WTC11 (cell line): ENCODE results near the gene MEGF11. TPM values are rescaled to one million over a fixed set of nuclear protein-coding genes. Genes with fewer than 3 reads are reported as not detected.

Experiments used
- ATAC-seq: fragments of 200-7000 bp; cut with Tn5 transposase; 2 replicates; pipeline ENCODE4 v1.10.0; 2021; ENCODE audit warnings: mild to moderate bottlenecking, moderate library complexity
- CTCF ChIA-PET: fragments of 300-600 bp; sonication (Branson Sonifier 250); formaldehyde crosslinking; loops from one replicate; lab custom pipeline; 2021; ENCODE audit warnings: antibody characterized with exemption; lab: Charles Lee
- POLR2A ChIA-PET: fragments of 350-600 bp; sonication (Branson Sonifier 250); formaldehyde crosslinking; loops from one replicate; lab custom pipeline; 2021; ENCODE audit warnings: antibody characterized with exemption; lab: Charles Lee
- DNase-seq: peaks from one replicate; pipeline ENCODE4 v3.0.0; 2021; ENCODE audit warnings: low spot score
- H3K27ac Mint-ChIP-seq: 2 replicates; pipeline ENCODE4 v1.8.0; 2021; ENCODE audit warnings: mixed read lengths
- H3K27me3 Mint-ChIP-seq: 2 replicates; pipeline ENCODE4 v1.8.0; 2021; ENCODE audit warnings: low read depth, mild to moderate bottlenecking, moderate library complexity, mixed read lengths
- H3K36me3 Mint-ChIP-seq: 2 replicates; pipeline ENCODE4 v1.8.0; 2021; ENCODE audit warnings: mixed read lengths
- H3K4me1 Mint-ChIP-seq: 2 replicates; pipeline ENCODE4 v1.8.0; 2022; ENCODE audit warnings: mixed read lengths
- H3K4me3 Mint-ChIP-seq: 2 replicates; pipeline ENCODE4 v1.8.0; 2021; ENCODE audit warnings: mild to moderate bottlenecking, moderate library complexity, mixed read lengths
- H3K9me3 Mint-ChIP-seq: 2 replicates; pipeline ENCODE4 v1.8.0; 2021; ENCODE audit warnings: mixed read lengths
- ERG ChIP-seq: fragments of 250-450 bp; sonication (Bioruptor Pico); IDR thresholded peaks from 2 replicates; pipeline ENCODE4 v1.8.0; 2021; ENCODE audit warnings: mild to moderate bottlenecking
- ETV6 ChIP-seq: sonication (generic); formaldehyde crosslinking; IDR thresholded peaks from 2 replicates; pipeline ENCODE4 v1.8.1; 2022; ENCODE audit warnings: mild to moderate bottlenecking, missing genetic modification reagents
- GABPB1 ChIP-seq: sonication (generic); formaldehyde crosslinking; IDR thresholded peaks from 2 replicates; pipeline ENCODE4 v1.8.1; 2023; ENCODE audit warnings: mild to moderate bottlenecking, missing genetic modification reagents
- HMGA2 ChIP-seq: fragments of 250-450 bp; sonication (Bioruptor Pico); IDR thresholded peaks from 2 replicates; pipeline ENCODE4 v1.4.0; 2021; ENCODE audit warnings: mild to moderate bottlenecking, moderate library complexity
- JAZF1 ChIP-seq: fragments of 250-450 bp; sonication (Bioruptor Pico); IDR thresholded peaks from 2 replicates; pipeline ENCODE4 v1.9.0; 2021; ENCODE audit warnings: moderate library complexity, mild to moderate bottlenecking, inconsistent platforms
- PREB ChIP-seq: sonication (generic); formaldehyde crosslinking; IDR thresholded peaks from 2 replicates; pipeline ENCODE4 v1.8.1; 2022; ENCODE audit warnings: mild to moderate bottlenecking, missing genetic modification reagents, moderate library complexity, borderline replicate concordance
- PRRX2 ChIP-seq: fragments of 250-450 bp; sonication (Bioruptor Pico); IDR thresholded peaks from 2 replicates; pipeline ENCODE4 v1.8.0; 2021; ENCODE audit warnings: mild to moderate bottlenecking
- SP1 ChIP-seq: sonication (generic); formaldehyde crosslinking; conservative IDR thresholded peaks from 2 replicates; pipeline ENCODE4 v1.8.1; 2022; ENCODE audit warnings: missing genetic modification reagents
- TEAD1 ChIP-seq: sonication (generic); formaldehyde crosslinking; IDR thresholded peaks from 2 replicates; pipeline ENCODE4 v1.8.0; 2022; ENCODE audit warnings: mild to moderate bottlenecking, missing genetic modification reagents
- TP53 ChIP-seq: sonication (generic); formaldehyde crosslinking; IDR thresholded peaks from 2 replicates; pipeline ENCODE4 v1.8.1; 2023; ENCODE audit warnings: mild to moderate bottlenecking, missing genetic modification reagents
- ZNF317 ChIP-seq: sonication (generic); formaldehyde crosslinking; IDR thresholded peaks from 2 replicates; pipeline ENCODE4 v1.8.1; 2023; ENCODE audit warnings: low read depth, mild to moderate bottlenecking, moderate library complexity, missing genetic modification reagents, borderline replicate concordance
- ZNF512 ChIP-seq: sonication (generic); formaldehyde crosslinking; IDR thresholded peaks from 2 replicates; pipeline ENCODE4 v1.8.1; 2022; ENCODE audit warnings: missing genetic modification reagents, borderline replicate concordance
- ZNF532 ChIP-seq: fragments of 250-450 bp; sonication (Bioruptor Pico); IDR thresholded peaks from 2 replicates; pipeline ENCODE4 v1.9.0; 2021; ENCODE audit warnings: mild to moderate bottlenecking, borderline replicate concordance
- ZNF671 ChIP-seq: fragments of 250-450 bp; sonication (Bioruptor Pico); IDR thresholded peaks from 2 replicates; pipeline ENCODE4 v1.8.0; 2021; ENCODE audit warnings: mild to moderate bottlenecking
- total RNA-seq: library from RNA; stranded (reverse); gene quantifications from 3 replicates; pipeline ENCODE4 v1.2.3, GENCODE V29; 2021
- TF ChIP-seq, protein P1 (sequence below): sonication (generic); formaldehyde crosslinking; IDR thresholded peaks from 2 replicates; pipeline ENCODE4 v1.8.1; 2022; ENCODE audit warnings: low read depth, mild to moderate bottlenecking, moderate library complexity, missing genetic modification reagents, borderline replicate concordance
- TF ChIP-seq, protein P2 (sequence below): sonication (generic); formaldehyde crosslinking; IDR thresholded peaks from 2 replicates; pipeline ENCODE4 v1.8.1; 2023; ENCODE audit warnings: mild to moderate bottlenecking, missing genetic modification reagents, moderate library complexity

Gene MEGF11
- total RNA-seq, 1 experiment from 2014 or later, result 3.3 TPM

DNA sequence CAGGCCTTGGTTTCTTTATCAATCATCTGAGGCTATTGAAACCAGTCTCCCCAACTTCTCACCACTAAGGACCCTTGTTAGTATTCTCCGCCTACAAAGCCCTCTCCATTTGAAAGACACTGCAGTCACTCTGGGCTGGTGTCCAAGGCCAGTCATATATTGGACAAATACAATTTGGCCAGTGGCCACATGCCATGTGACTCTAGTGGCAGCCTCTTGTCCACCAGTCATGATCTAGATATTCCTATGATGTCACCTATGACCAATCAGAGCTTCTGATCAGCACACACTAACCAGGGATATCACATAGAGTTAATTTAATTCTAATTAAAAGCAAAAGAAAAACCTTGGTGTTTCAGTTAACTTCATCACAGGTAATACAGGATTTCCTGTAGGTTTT, 316.1 kb downstream of the MEGF11 start:
- ChIA-PET POLR2A (no interaction called here), CTCF (interaction anchor here (1.5 kb wide), 1 partner anchor 44 kb away, joined by 4 read pairs; no protein-coding TSS in a partner anchor)

DNA sequence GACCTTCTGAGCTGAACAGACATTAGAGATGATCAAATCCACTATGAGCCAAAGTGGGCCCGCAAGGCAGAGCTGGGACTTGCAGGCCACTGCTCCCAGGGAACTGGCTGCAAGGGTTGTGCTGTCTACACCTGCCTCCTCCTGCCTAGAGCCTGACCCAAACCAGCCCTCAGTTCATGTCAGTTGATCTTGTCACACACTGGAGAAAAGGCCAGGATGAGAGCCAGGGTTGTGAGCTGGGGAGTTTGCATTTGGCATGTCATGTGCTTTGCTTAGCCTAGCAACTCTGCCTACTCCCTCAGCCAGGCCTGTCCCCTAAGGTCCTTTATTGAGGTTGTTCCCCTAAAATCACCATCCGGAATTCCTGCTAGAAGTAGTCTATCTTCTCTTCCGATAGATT, 316.5 kb downstream of the MEGF11 start:
- Mint-ChIP-seq H3K27ac (no peak overlapping the region), H3K27me3 (no peaks in the 10 kb centered on the region; the same call in 1 of the 2 replicates)
- ATAC-seq, result no peak
- TF ChIP-seq ZNF317 (CRISPR knock-in tag) (no peak), ZNF512 (CRISPR knock-in tag) (no peak), ZNF671 (CRISPR knock-in tag) (no peak), JAZF1 (CRISPR knock-in tag) (no peak)
- TF ChIP-seq, protein P1, sequence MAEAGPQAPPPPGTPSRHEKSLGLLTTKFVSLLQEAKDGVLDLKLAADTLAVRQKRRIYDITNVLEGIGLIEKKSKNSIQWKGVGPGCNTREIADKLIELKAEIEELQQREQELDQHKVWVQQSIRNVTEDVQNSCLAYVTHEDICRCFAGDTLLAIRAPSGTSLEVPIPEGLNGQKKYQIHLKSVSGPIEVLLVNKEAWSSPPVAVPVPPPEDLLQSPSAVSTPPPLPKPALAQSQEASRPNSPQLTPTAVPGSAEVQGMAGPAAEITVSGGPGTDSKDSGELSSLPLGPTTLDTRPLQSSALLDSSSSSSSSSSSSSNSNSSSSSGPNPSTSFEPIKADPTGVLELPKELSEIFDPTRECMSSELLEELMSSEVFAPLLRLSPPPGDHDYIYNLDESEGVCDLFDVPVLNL (CRISPR knock-in tag), result no peak
- TF ChIP-seq, all 79 proteins: peak for 0
- H3K36me3 Mint-ChIP-seq, result no peaks in the 10 kb centered on the region
- DNase-seq, result no peak
- ChIA-PET POLR2A (no interaction called here), CTCF (interaction anchor here (1.5 kb wide), 1 partner anchor 45 kb away, joined by 4 read pairs; no protein-coding TSS in a partner anchor)
- H3K4me1 Mint-ChIP-seq, result no peaks in the 10 kb centered on the region
- no peak overlapping the region for H3K4me3 Mint-ChIP-seq
- H3K9me3 Mint-ChIP-seq, result no peaks in the 10 kb centered on the region

More for the DNA sequence above, 316.1 kb downstream of the MEGF11 start:
- ATAC-seq (no peak), DNase-seq (no peak)
- no peaks in the 10 kb centered on the region for H3K36me3 Mint-ChIP-seq
- no peaks in the 10 kb centered on the region; the same call in 1 of the 2 replicates for H3K27me3 Mint-ChIP-seq
- no peaks in the 10 kb centered on the region for H3K4me1 Mint-ChIP-seq
- H3K4me3 Mint-ChIP-seq, result no peak overlapping the region
- no peaks in the 10 kb centered on the region for H3K9me3 Mint-ChIP-seq
- H3K27ac Mint-ChIP-seq, result no peak overlapping the region
- TF ChIP-seq TP53 (CRISPR knock-in tag), result no peak
- no peak for TF ChIP-seq JAZF1 (CRISPR knock-in tag)
- TF ChIP-seq, protein P2, sequence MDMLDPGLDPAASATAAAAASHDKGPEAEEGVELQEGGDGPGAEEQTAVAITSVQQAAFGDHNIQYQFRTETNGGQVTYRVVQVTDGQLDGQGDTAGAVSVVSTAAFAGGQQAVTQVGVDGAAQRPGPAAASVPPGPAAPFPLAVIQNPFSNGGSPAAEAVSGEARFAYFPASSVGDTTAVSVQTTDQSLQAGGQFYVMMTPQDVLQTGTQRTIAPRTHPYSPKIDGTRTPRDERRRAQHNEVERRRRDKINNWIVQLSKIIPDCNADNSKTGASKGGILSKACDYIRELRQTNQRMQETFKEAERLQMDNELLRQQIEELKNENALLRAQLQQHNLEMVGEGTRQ, result no peak
- no peak for TF ChIP-seq SP1 (CRISPR knock-in tag)
- no peak for TF ChIP-seq ERG (CRISPR knock-in tag)

DNA sequence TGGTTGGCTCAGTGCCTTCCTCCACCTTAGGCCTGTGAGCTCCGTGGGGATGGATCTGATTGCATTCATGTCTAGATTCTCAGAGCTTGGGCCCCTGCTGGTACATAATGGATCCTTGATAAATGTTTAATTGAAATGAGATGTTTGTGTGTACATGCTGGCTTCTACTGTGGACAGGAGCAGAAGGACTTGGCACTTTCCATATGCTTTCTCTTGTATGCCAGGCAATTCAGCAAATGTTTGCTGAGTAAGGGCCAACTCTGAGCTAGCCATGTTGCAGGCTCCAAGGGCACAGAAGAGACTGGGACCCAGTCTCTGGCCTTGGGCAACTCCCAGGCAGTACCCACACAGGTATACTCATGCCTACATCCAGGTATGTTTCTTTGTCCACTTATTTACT, 317.3 kb downstream of the MEGF11 start:
- ChIA-PET POLR2A (no interaction called here), CTCF (interaction anchor here (0.9 to 1.5 kb wide), 2 partner anchors 20 to 46 kb away, joined by 3 to 4 read pairs; no protein-coding TSS in a partner anchor)
- Mint-ChIP-seq H3K27ac (no peak overlapping the region), H3K4me1 (no peaks in the 10 kb centered on the region), H3K27me3 (no peaks in the 10 kb centered on the region; the same call in 1 of the 2 replicates), H3K36me3 (no peaks in the 10 kb centered on the region), H3K4me3 (no peak overlapping the region), H3K9me3 (no peaks in the 10 kb centered on the region)
- ATAC-seq (no peak), DNase-seq (no peak)
- TF ChIP-seq PRRX2 (CRISPR knock-in tag) (no peak), GABPB1 (no peak), TEAD1 (CRISPR knock-in tag) (no peak), ERG (CRISPR knock-in tag) (no peak), HMGA2 (CRISPR knock-in tag) (no peak), ZNF532 (CRISPR knock-in tag) (no peak), PREB (no peak), ETV6 (no peak)
